NCI-H460 (cell line): ENCODE results near the gene BBS10. TPM values are rescaled to one million over a fixed set of nuclear protein-coding genes. Genes with fewer than 3 reads are reported as not detected.
"Not testable (repeated sequence)": the region's sequence is repeated elsewhere in the genome, so short reads cannot be mapped to it uniquely, and the experiment has no call there.

Experiments
- DNase-seq: peaks from one replicate; pipeline ENCODE4 v3.0.0-alpha.2; 2016; ENCODE audit warnings: low read depth; ENCODE audit errors: extremely low read depth
- polyA plus RNA-seq: library from polyadenylated mRNA; depleted of rRNA; stranded (reverse); fragments of >200 nt; gene quantifications from 2 replicates; pipeline ENCODE4 v1.2.3, GENCODE V29; 2014; cell fraction: nucleus; rRNA removed
- total RNA-seq: library from RNA; depleted of rRNA; stranded (reverse); fragments of >200 nt; shearing (Covaris generic); gene quantifications from 2 replicates; pipeline ENCODE4 v1.2.3, GENCODE V29; 2014; rRNA removed

The BBS10 gene
- 16.0 and 19.6 TPM in 2 replicates for total RNA-seq
- polyA plus RNA-seq, result 13.5 TPM in 2 replicates

- peak; percentile 87 for DNase-seq
Observed at GRCh38 chr12:76348079-76348901, at the start of gene BBS10. Gene BBS10 (minus strand): TSS chr12:76348415. CDS start chr12:76348358, 57 bp downstream.

- DNase-seq, result no peak
Observed at GRCh38 chr12:76391461-76391860, 43.2 kb upstream of the BBS10 start.

- no peak for DNase-seq
Observed at GRCh38 chr12:76387614-76388013, 39.4 kb upstream of the BBS10 start.

GRCh38 chr12:76384560-76384959 lies 36.3 kb upstream of the BBS10 start:
- DNase-seq, result no peak

GRCh38 chr12:76383988-76384387 lies 35.8 kb upstream of the BBS10 start:
- DNase-seq, result no peak

- no peak for DNase-seq
Observed at GRCh38 chr12:76379261-76379660, 31.0 kb upstream of the BBS10 start.

GRCh38 chr12:76376876-76377275 lies 28.7 kb upstream of the BBS10 start:
- DNase-seq, result not testable (repeated sequence)

- DNase-seq, result no peak
Observed at GRCh38 chr12:76375939-76376338, 27.7 kb upstream of the BBS10 start.

GRCh38 chr12:76375470-76375869 lies 27.3 kb upstream of the BBS10 start:
- no peak for DNase-seq

- no peak for DNase-seq
Observed at GRCh38 chr12:76374386-76375020, 26.3 kb upstream of the BBS10 start.

GRCh38 chr12:76368230-76368629 lies 20.0 kb upstream of the BBS10 start:
- DNase-seq, result no peak

- no peak for DNase-seq
Observed at GRCh38 chr12:76366163-76366562, 17.9 kb upstream of the BBS10 start.

GRCh38 chr12:76364131-76364530 lies 15.9 kb upstream of the BBS10 start:
- DNase-seq, result not testable (repeated sequence)

GRCh38 chr12:76360316-76360715 lies 12.1 kb upstream of the BBS10 start:
- DNase-seq, result no peak

GRCh38 chr12:76356071-76356470 lies 7.9 kb upstream of the BBS10 start:
- no peak for DNase-seq

- DNase-seq, result peak; percentile 47
Observed at GRCh38 chr12:76346798-76347420, 1.3 kb downstream of the BBS10 start.

GRCh38 chr12:76346236-76346635 lies 2.0 kb downstream of the BBS10 start:
- DNase-seq, result no peak

GRCh38 chr12:76345569-76345968 lies 2.6 kb downstream of the BBS10 start:
- no peak for DNase-seq

- no peak for DNase-seq
Observed at GRCh38 chr12:76341436-76342030, 6.7 kb downstream of the BBS10 start.

GRCh38 chr12:76340680-76341435 lies 7.4 kb downstream of the BBS10 start:
- DNase-seq, result no peak
